A673 (cell line): ENCODE data around the gene CSGALNACT2.

Source experiments
- EZH2 ChIP-seq: fragments of 200-600 bp; sonication (generic); IDR thresholded peaks from 2 replicates; pipeline ENCODE4 v1.6.1; 2017; ENCODE audit warnings: borderline replicate concordance, low read depth, mild to moderate bottlenecking, mixed read lengths, antibody characterized with exemption, low read length; ENCODE audit not compliant: poor library complexity, severe bottlenecking
- TF ChIP-seq, protein P1 (sequence below): fragments of 300-800, 200-600 bp; sonication (generic); conservative IDR thresholded peaks from 2 replicates; pipeline ENCODE4 v1.5.1; 2017; ENCODE audit warnings: low read depth, mild to moderate bottlenecking, antibody characterized with exemption, low read length, moderate library complexity, mixed read lengths

DNA sequence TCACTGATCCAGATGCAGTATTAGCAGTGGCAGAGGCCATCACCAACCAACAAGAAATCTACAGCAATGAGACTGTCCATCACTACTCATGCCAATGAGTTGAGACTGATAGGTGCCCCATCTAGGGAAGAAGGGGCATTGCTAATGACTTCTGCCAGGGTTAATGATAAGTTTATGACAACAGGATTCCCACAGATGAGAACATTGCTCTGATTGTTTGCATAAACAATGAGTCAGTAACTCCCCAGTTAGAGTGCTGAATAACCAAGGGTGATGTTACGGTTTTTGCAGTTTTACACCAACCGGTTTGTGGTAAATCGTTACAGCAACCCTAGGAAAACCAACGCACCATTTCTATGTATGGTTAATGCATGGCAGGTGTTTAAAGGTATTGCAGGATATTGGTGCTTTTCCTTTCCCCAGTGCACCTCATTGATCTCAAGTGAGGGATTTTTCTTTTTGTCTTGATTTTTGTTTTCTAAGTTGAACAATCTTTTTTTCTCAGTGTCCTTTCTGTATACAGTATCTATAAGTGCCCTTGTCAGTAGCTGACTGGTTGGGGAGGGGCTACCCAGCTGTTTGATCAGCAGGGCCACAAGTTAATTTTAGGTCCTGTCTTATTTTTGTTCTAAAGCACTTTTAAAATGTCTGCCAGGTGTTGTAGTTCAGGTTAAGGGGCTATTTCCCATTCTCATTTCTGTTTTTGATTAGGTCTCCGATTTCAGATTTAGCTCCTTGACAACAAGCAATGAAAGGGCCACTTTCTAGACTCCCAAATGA lies 3.9 kb upstream of the CSGALNACT2 start:
- TF ChIP-seq, protein P1, sequence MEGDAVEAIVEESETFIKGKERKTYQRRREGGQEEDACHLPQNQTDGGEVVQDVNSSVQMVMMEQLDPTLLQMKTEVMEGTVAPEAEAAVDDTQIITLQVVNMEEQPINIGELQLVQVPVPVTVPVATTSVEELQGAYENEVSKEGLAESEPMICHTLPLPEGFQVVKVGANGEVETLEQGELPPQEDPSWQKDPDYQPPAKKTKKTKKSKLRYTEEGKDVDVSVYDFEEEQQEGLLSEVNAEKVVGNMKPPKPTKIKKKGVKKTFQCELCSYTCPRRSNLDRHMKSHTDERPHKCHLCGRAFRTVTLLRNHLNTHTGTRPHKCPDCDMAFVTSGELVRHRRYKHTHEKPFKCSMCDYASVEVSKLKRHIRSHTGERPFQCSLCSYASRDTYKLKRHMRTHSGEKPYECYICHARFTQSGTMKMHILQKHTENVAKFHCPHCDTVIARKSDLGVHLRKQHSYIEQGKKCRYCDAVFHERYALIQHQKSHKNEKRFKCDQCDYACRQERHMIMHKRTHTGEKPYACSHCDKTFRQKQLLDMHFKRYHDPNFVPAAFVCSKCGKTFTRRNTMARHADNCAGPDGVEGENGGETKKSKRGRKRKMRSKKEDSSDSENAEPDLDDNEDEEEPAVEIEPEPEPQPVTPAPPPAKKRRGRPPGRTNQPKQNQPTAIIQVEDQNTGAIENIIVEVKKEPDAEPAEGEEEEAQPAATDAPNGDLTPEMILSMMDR, result no peak
- TF ChIP-seq EZH2, result no peak
